ENCODE measurements around the gene SRSF2.

- TF ChIP-seq MYC (IDR thresholded peaks at IDR 0.05; ENCODE audit: borderline replicate concordance, low read length) (no peak), EHMT2 (IDR thresholded peaks at IDR 0.05; ENCODE audit: low read depth) (no peak), CHD2 (IDR thresholded peaks at IDR 0.05; ENCODE audit: low read length, partially characterized antibody) (no peak), POLR2A (IDR thresholded peaks at IDR 0.05; ENCODE audit: low read length) (no peak), GATA3 (IDR thresholded peaks at IDR 0.05; ENCODE audit: borderline replicate concordance) (no peak), SREBF2 (IDR thresholded peaks at IDR 0.05) (no peak)
Observed at GRCh38 chr17:76783146-76783545, 46.0 kb upstream of the SRSF2 start.
